B cell (primary cell): ENCODE measurements around the gene NSD1. TPM values are rescaled to one million over a fixed set of nuclear protein-coding genes. Genes with fewer than 3 reads are reported as not detected.

Source experiments
- ATAC-seq: fragments of 200-7000 bp; cut with Tn5 transposase; one replicate; pipeline ENCODE4 v1.10.0; 2021; ENCODE audit warnings: low read depth, mild to moderate bottlenecking, moderate number of reproducible peaks, moderate library complexity
- CTCF ChIA-PET: fragments of 350-600 bp; sonication (Branson Sonifier 250); formaldehyde crosslinking; loops from one replicate; lab custom pipeline; 2021; ENCODE audit warnings: antibody characterized with exemption, inconsistent platforms; lab: Charles Lee
- POLR2A ChIA-PET: fragments of 350-600 bp; sonication (Branson Sonifier 250); formaldehyde crosslinking; loops from one replicate; lab custom pipeline; 2021; ENCODE audit warnings: antibody characterized with exemption; lab: Charles Lee
- DNase-seq: peaks from one replicate; pipeline ENCODE4 v3.0.0; 2013
- H2AFZ ChIP-seq: 2 replicates; pipeline ENCODE4 v1.6.1; 2012; ENCODE audit warnings: mild to moderate bottlenecking, low read depth, low read length; ENCODE audit not compliant: insufficient read depth, poor library complexity, severe bottlenecking
- H3K27ac ChIP-seq, 2 donors: 1 replicate in 1 of 2; 2 replicates in 1 of 2; pipeline ENCODE4 v1.5.1; 2012 to 2013; ENCODE audit warnings: low read length in 2 of 2, mild to moderate bottlenecking in 2 of 2, moderate library complexity in 1 of 2
- H3K27me3 ChIP-seq, 4 experiments: fragments of 200-600 bp in 1 of 4; sonication (generic) in 1 of 4; replicated peaks in 1 of 4; 1 replicate in 2 of 4; 2 replicates in 2 of 4; pipeline versions ENCODE4 v1.6.1 to v1.7.0; 2013 to 2016; ENCODE audit warnings: low read length in 3 of 4, mild to moderate bottlenecking in 2 of 4, mixed read lengths in 1 of 4, moderate library complexity in 1 of 4; ENCODE audit not compliant: insufficient read depth in 4 of 4, control insufficient read depth in 3 of 4; ENCODE audit errors: control extremely low read depth in 1 of 4
- H3K36me3 ChIP-seq, 2 experiments: replicated peaks in 1 of 2; 1 replicate in 1 of 2; 2 replicates in 1 of 2; pipeline versions ENCODE4 v1.6.1 to v1.7.1; 2013; ENCODE audit warnings: low read length in 1 of 2; ENCODE audit not compliant: insufficient read depth in 2 of 2, control insufficient read depth in 1 of 2; ENCODE audit errors: control extremely low read depth in 1 of 2, extremely low read depth in 1 of 2
- H3K4me1 ChIP-seq, 2 donors: fragments of 200-600 bp in 1 of 2; sonication (generic) in 1 of 2; 1 replicate in 1 of 2; 2 replicates in 1 of 2; pipeline versions ENCODE4 v1.5.1 to v1.6.1; 2013 to 2017; ENCODE audit warnings: low read length in 2 of 2; ENCODE audit not compliant: control insufficient read depth in 2 of 2, insufficient read depth in 2 of 2
- H3K4me2 ChIP-seq: replicated peaks from 2 replicates; pipeline ENCODE3; 2012; ENCODE audit warnings: mild to moderate bottlenecking, low read depth, low read length; ENCODE audit not compliant: poor library complexity, severe bottlenecking
- H3K4me3 ChIP-seq, 5 experiments: fragments of 200-600 bp in 1 of 5; sonication (generic) in 1 of 5; 1 replicate in 3 of 5; 2 replicates in 2 of 5; pipeline versions ENCODE4 v1.5.1 to v1.7.0; 2011 to 2016; ENCODE audit warnings: low read length in 4 of 5, mild to moderate bottlenecking in 4 of 5, low read depth in 2 of 5, control low read depth in 1 of 5, moderate library complexity in 1 of 5; ENCODE audit not compliant: insufficient read depth in 1 of 5; ENCODE audit errors: control extremely low read depth in 1 of 5, extremely low read depth in 1 of 5
- H3K79me2 ChIP-seq: fragments of 200-600 bp; sonication (generic); one replicate; pipeline ENCODE4 v1.6.0; 2016; ENCODE audit warnings: low read length; ENCODE audit not compliant: control insufficient read depth, insufficient read depth
- H3K9ac ChIP-seq: fragments of 200-600 bp; sonication (generic); 2 replicates; pipeline ENCODE4 v1.6.1; 2017; ENCODE audit warnings: mild to moderate bottlenecking, low read length, moderate library complexity
- H3K9me3 ChIP-seq, 3 donors: one replicate each; pipeline versions ENCODE4 v1.6.1 to v1.7.1; 2013; ENCODE audit warnings: low read length in 2 of 3; ENCODE audit not compliant: control insufficient read depth in 2 of 3, insufficient read depth in 1 of 3; ENCODE audit errors: control extremely low read depth in 1 of 3
- H4K20me1 ChIP-seq: 2 replicates; pipeline ENCODE4 v1.6.0; 2012; ENCODE audit warnings: mild to moderate bottlenecking, low read length; ENCODE audit not compliant: insufficient read depth, control insufficient read depth, poor library complexity, severe bottlenecking
- H3K27ac Mint-ChIP-seq: one replicate; pipeline ENCODE4 v1.8.0; 2021; ENCODE audit warnings: mixed read lengths
- H3K27me3 Mint-ChIP-seq: one replicate; pipeline ENCODE4 v1.8.0; 2021; ENCODE audit warnings: mixed read lengths
- H3K4me1 Mint-ChIP-seq: one replicate; pipeline ENCODE4 v1.8.0; 2021; ENCODE audit warnings: mixed read lengths
- H3K4me3 Mint-ChIP-seq: one replicate; pipeline ENCODE4 v1.8.0; 2021; ENCODE audit warnings: mixed read lengths
- H3K9me3 Mint-ChIP-seq: one replicate; pipeline ENCODE4 v1.8.0; 2022; ENCODE audit warnings: mixed read lengths; ENCODE audit not compliant: insufficient read depth
- EZH2 ChIP-seq: IDR thresholded peaks from 2 replicates; pipeline ENCODE4 v1.6.1; 2012; ENCODE audit warnings: borderline replicate concordance, low read depth, mild to moderate bottlenecking, moderate library complexity, low read length; ENCODE audit not compliant: insufficient read depth, poor library complexity, severe bottlenecking
- WGBS: methylation state at CpG from one replicate; pipeline ENCODE4 v1.1.5; 2013; ENCODE audit warnings: missing lambda C conversion rate; ENCODE audit not compliant: insufficient coverage; 5-methylcytosine and 5-hydroxymethylcytosine counted together
- intact Hi-C: fragments of 100-400 bp; cut with micrococcal nuclease; formaldehyde crosslinking; loops from one replicate; pipeline ENCODE4 v1.10.0; 2022
- polyA plus RNA-seq: library from polyadenylated mRNA; depleted of rRNA; stranded (reverse); fragments of >200 nt; gene quantifications from 2 replicates; pipeline ENCODE4 v1.2.3, GENCODE V29; 2012
- total RNA-seq, 2 donors: library from RNA; stranded (reverse); fragments of 120-200 nt in 1 of 2; gene quantifications; 1 replicate in 1 of 2; 2 replicates in 1 of 2; pipeline versions ENCODE4 v1.2.3 to v1.2.4, GENCODE V29; 2013 to 2022
- TF ChIP-seq, protein P1 (sequence below): fragments of 200-600 bp; IDR thresholded peaks from one replicate; pipeline ENCODE4 v1.8.0; 2022; ENCODE audit warnings: antibody characterized with exemption, mild to moderate bottlenecking

Gene NSD1
- total and polyA plus RNA-seq, 2 donors (not counting 1 experiment from before 2014, with no cell fraction given), result 10.8 to 145 TPM

- Histone ChIP-seq H3K4me2 (peak overlapping the region; percentile 93), H3K9me3 (peaks cover 0 to 5% (median 0%) of the 10 kb centered on the region in 3 donors), H3K36me3 (no peaks in the 10 kb centered on the region), H3K9ac (no peak overlapping the region), H3K4me3 (no peak overlapping the region), H2AFZ (peak overlapping the region; percentile 26), H3K27ac (no peak overlapping the region), H3K79me2 (no peaks in the 10 kb centered on the region), H4K20me1 (no peaks in the 10 kb centered on the region), H3K4me1 (peaks cover 12 to 22% of the 10 kb centered on the region in 2 donors), H3K27me3 (peaks cover 0 to 21% (median 4%) of the 10 kb centered on the region in 4 experiments)
- peak overlapping the region; percentile 76 for H3K4me3 Mint-ChIP-seq
- intact Hi-C loops, result loop anchor here (1.0 to 2.0 kb wide), 2 partner anchors 14 to 31 kb away; no protein-coding TSS in a partner anchor
- peaks cover 8% of the 10 kb centered on the region for H3K27me3 Mint-ChIP-seq
- H3K4me1 Mint-ChIP-seq, result peaks cover 23% of the 10 kb centered on the region
- DNase-seq (no peak), ATAC-seq (no peak)
- no peaks in the 10 kb centered on the region for H3K9me3 Mint-ChIP-seq
- peak overlapping the region; percentile 27 for H3K27ac Mint-ChIP-seq
- CTCF ChIA-PET, result interaction anchor here (0.6 to 6.8 kb wide), 6 partner anchors 14 to 77 kb away, joined by 3 to 77 read pairs (median 4); no protein-coding TSS in a partner anchor
- WGBS, result 89% methylated on average over 7 of the region's 13 CpGs
- POLR2A ChIA-PET, result no interaction called here
- TF ChIP-seq EZH2, result no peak
- TF ChIP-seq, protein P1, sequence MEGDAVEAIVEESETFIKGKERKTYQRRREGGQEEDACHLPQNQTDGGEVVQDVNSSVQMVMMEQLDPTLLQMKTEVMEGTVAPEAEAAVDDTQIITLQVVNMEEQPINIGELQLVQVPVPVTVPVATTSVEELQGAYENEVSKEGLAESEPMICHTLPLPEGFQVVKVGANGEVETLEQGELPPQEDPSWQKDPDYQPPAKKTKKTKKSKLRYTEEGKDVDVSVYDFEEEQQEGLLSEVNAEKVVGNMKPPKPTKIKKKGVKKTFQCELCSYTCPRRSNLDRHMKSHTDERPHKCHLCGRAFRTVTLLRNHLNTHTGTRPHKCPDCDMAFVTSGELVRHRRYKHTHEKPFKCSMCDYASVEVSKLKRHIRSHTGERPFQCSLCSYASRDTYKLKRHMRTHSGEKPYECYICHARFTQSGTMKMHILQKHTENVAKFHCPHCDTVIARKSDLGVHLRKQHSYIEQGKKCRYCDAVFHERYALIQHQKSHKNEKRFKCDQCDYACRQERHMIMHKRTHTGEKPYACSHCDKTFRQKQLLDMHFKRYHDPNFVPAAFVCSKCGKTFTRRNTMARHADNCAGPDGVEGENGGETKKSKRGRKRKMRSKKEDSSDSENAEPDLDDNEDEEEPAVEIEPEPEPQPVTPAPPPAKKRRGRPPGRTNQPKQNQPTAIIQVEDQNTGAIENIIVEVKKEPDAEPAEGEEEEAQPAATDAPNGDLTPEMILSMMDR, result no peak
These were observed 47.5 kb upstream of the NSD1 start for GRCh38 chr5:177085985-177086653.
